GM12892 (cell line): ENCODE results near the gene NAE1. TPM values are rescaled to one million over a fixed set of nuclear protein-coding genes. Genes with fewer than 3 reads are reported as not detected.
"Not testable (repeated sequence)": the region's sequence is repeated elsewhere in the genome, so short reads cannot be mapped to it uniquely, and the experiment has no call there.

Experiments
- DNase-seq: peaks from one replicate; pipeline ENCODE4 v3.0.0; 2011; ENCODE audit not compliant: insufficient read length
- FAIRE-seq: peaks from 2 replicates; lab custom pipeline; 2011; peaks lifted over from hg19 to GRCh38; lab: Jason Lieb, UNC
- POLR2A ChIP-seq: IDR thresholded peaks from 2 replicates; pipeline ENCODE4 v1.6.1; 2011; ENCODE audit warnings: low read depth, low read length, control low read depth
- POLR2AphosphoS5 ChIP-seq: IDR thresholded peaks from 2 replicates; pipeline ENCODE4 v1.6.1; 2011; ENCODE audit warnings: low read depth, low read length, control low read depth
- TAF1 ChIP-seq: IDR thresholded peaks from 2 replicates; pipeline ENCODE4 v1.6.1; 2011; ENCODE audit warnings: low read depth, mild to moderate bottlenecking, control low read depth, low read length, borderline replicate concordance
- polyA plus RNA-seq: library from polyadenylated mRNA; unstranded; fragments of >200 nt; gene quantifications from one replicate; pipeline ENCODE4 v1.2.1, GENCODE V29; 2012; ENCODE audit warnings: missing spikeins, inconsistent platforms; ENCODE audit not compliant: missing spikeins

NAE1 gene
- polyA plus RNA-seq: 71.5 TPM

- peak; percentile 90 for DNase-seq
- peak; percentile 75 for TF ChIP-seq POLR2AphosphoS5
- peak; percentile 88 for TF ChIP-seq POLR2A
- TF ChIP-seq TAF1: peak; percentile 67
- FAIRE-seq: peak; percentile 96
These were observed at the start of gene NAE1 for GRCh38 chr16:66830422-66831404. Gene NAE1, minus strand, starts transcription at chr16:66830976. Its CDS starts 77 bp downstream, at chr16:66830899.

- FAIRE-seq (no peak), DNase-seq (no peak)
- TF ChIP-seq POLR2AphosphoS5 (no peak), TAF1 (no peak), POLR2A (no peak)
These were observed 47.3 kb upstream of the NAE1 start for GRCh38 chr16:66878067-66878466.

- TF ChIP-seq POLR2AphosphoS5 (no peak), POLR2A (no peak), TAF1 (no peak)
- DNase-seq (no peak), FAIRE-seq (peak; percentile 63)
These were observed 43.5 kb upstream of the NAE1 start for GRCh38 chr16:66874079-66874775.

GRCh38 chr16:66873685-66874055 lies 42.9 kb upstream of the NAE1 start:
- FAIRE-seq (no peak), DNase-seq (no peak)
- TF ChIP-seq POLR2A (no peak), POLR2AphosphoS5 (no peak), TAF1 (no peak)

- peak; percentile 88 for DNase-seq
- TF ChIP-seq POLR2AphosphoS5 (no peak), TAF1 (no peak), POLR2A (no peak)
- peak; percentile 90 for FAIRE-seq
These were observed 42.3 kb upstream of the NAE1 start for GRCh38 chr16:66872943-66873684.

GRCh38 chr16:66872559-66872942 lies 41.8 kb upstream of the NAE1 start:
- FAIRE-seq: no peak
- no peak for TF ChIP-seq POLR2AphosphoS5
- no peak for TF ChIP-seq POLR2A
- TF ChIP-seq TAF1: no peak

GRCh38 chr16:66871840-66872239 lies 41.1 kb upstream of the NAE1 start:
- no peak for FAIRE-seq
- TF ChIP-seq TAF1 (no peak), POLR2A (no peak), POLR2AphosphoS5 (no peak)
- no peak for DNase-seq

More at GRCh38 chr16:66872559-66872942, 41.8 kb upstream of the NAE1 start:
- DNase-seq: no peak

GRCh38 chr16:66871363-66871762 lies 40.6 kb upstream of the NAE1 start:
- not testable (repeated sequence) for DNase-seq, FAIRE-seq

GRCh38 chr16:66869424-66869823 lies 38.6 kb upstream of the NAE1 start:
- DNase-seq (no peak), FAIRE-seq (no peak)
- no peak for TF ChIP-seq TAF1

GRCh38 chr16:66863707-66864106 lies 32.9 kb upstream of the NAE1 start:
- FAIRE-seq (no peak), DNase-seq (no peak)
- TF ChIP-seq POLR2AphosphoS5 (no peak), TAF1 (no peak), POLR2A (no peak)

GRCh38 chr16:66862023-66862520 lies 31.3 kb upstream of the NAE1 start:
- no peak for FAIRE-seq
- TF ChIP-seq POLR2AphosphoS5 (no peak), POLR2A (no peak), TAF1 (no peak)

More at GRCh38 chr16:66862023-66862520, 31.3 kb upstream of the NAE1 start:
- no peak for DNase-seq
